HepG2 (cell line): ENCODE data around the gene PLEKHB2. TPM values are rescaled to one million over a fixed set of nuclear protein-coding genes. Genes with fewer than 3 reads are reported as not detected.

Experiments
- AHR ChIP-seq: IDR thresholded peaks from 2 replicates; pipeline ENCODE4 v1.6.1; 2018; ENCODE audit warnings: missing genetic modification reagents, missing compliant biosample characterization
- ASH2L ChIP-seq: fragments of 300-600, 200-600 bp; sonication (generic); IDR thresholded peaks from 2 replicates; pipeline ENCODE4 v1.7.0; 2017; ENCODE audit warnings: low read depth, mild to moderate bottlenecking, moderate library complexity, mixed read lengths, low read length; ENCODE audit not compliant: insufficient read length
- GZF1 ChIP-seq: sonication (generic); formaldehyde crosslinking; IDR thresholded peaks from 2 replicates; pipeline ENCODE4 v1.5.1; 2020; ENCODE audit warnings: mild to moderate bottlenecking, missing genetic modification reagents
- HIC2 ChIP-seq: sonication (generic); formaldehyde crosslinking; IDR thresholded peaks from 2 replicates; pipeline ENCODE4 v1.9.0; 2022; ENCODE audit warnings: low read depth, missing genetic modification reagents
- MAZ ChIP-seq, 2 experiments: sonication (generic) in 1 of 2; formaldehyde crosslinking in 1 of 2; IDR thresholded peaks; 2 replicates each; pipeline versions ENCODE4 v1.5.0 to v1.6.1; 2012 to 2020; ENCODE audit warnings: low read depth in 2 of 2, mild to moderate bottlenecking in 2 of 2, borderline replicate concordance in 1 of 2, improper control_type of control experiment in 1 of 2, low read length in 1 of 2, missing genetic modification reagents in 1 of 2, moderate library complexity in 1 of 2
- MEF2D ChIP-seq: sonication (generic); formaldehyde crosslinking; IDR thresholded peaks from 2 replicates; pipeline ENCODE4 v1.5.1; 2020; ENCODE audit warnings: mild to moderate bottlenecking, missing genetic modification reagents
- MEIS1 ChIP-seq: sonication (generic); formaldehyde crosslinking; IDR thresholded peaks from 2 replicates; pipeline ENCODE4 v1.9.0; 2021; ENCODE audit warnings: mild to moderate bottlenecking, missing genetic modification reagents, moderate library complexity, borderline replicate concordance
- MXI1 ChIP-seq: IDR thresholded peaks from 3 replicates; pipeline ENCODE4 v1.6.1; 2012; ENCODE audit warnings: low read depth, low read length, inconsistent platforms, borderline replicate concordance
- RBM39 ChIP-seq: fragments of 200-400 bp; formaldehyde crosslinking; IDR thresholded peaks from one replicate; pipeline ENCODE4 v1.6.1; 2018; ENCODE audit warnings: antibody characterized with exemption, mild to moderate bottlenecking, low read depth, low read length; ENCODE audit not compliant: poor library complexity, severe bottlenecking
- SKIL ChIP-seq: sonication (generic); formaldehyde crosslinking; IDR thresholded peaks from 2 replicates; pipeline ENCODE4 v1.8.0; 2022; ENCODE audit warnings: missing genetic modification reagents, mild to moderate bottlenecking, moderate library complexity, borderline replicate concordance
- SOX6 ChIP-seq, 2 experiments: fragments of 450-650 bp in 1 of 2; sonication (generic) in 1 of 2; formaldehyde crosslinking in 1 of 2; IDR thresholded peaks; 2 replicates each; pipeline versions ENCODE4 v1.4.0 to v1.6.1; 2017 to 2020; ENCODE audit warnings: antibody characterized with exemption in 1 of 2, mild to moderate bottlenecking in 1 of 2, missing genetic modification reagents in 1 of 2
- TAF1 ChIP-seq: sonication (generic); formaldehyde crosslinking; IDR thresholded peaks from 2 replicates; pipeline ENCODE4 v1.4.0; 2020; ENCODE audit warnings: missing genetic modification reagents
- ZFP90 ChIP-seq: sonication (generic); formaldehyde crosslinking; IDR thresholded peaks from 2 replicates; pipeline ENCODE4 v1.8.0; 2022; ENCODE audit warnings: missing genetic modification reagents, mild to moderate bottlenecking, inconsistent platforms, borderline replicate concordance
- ZNF609 ChIP-seq: sonication (generic); formaldehyde crosslinking; IDR thresholded peaks from 2 replicates; pipeline ENCODE4 v1.4.0; 2020; ENCODE audit warnings: mild to moderate bottlenecking, missing genetic modification reagents, borderline replicate concordance
- ZNF740 ChIP-seq: sonication (generic); formaldehyde crosslinking; IDR thresholded peaks from 2 replicates; pipeline ENCODE4 v1.4.0; 2020; ENCODE audit warnings: missing genetic modification reagents
- ZNF781 ChIP-seq: sonication (generic); formaldehyde crosslinking; IDR thresholded peaks from 2 replicates; pipeline ENCODE4 v1.5.1; 2020; ENCODE audit warnings: borderline replicate concordance, mild to moderate bottlenecking, missing genetic modification reagents; ENCODE audit errors: not compliant biosample characterization
- ZSCAN29 ChIP-seq: sonication (generic); formaldehyde crosslinking; conservative IDR thresholded peaks from 2 replicates; pipeline ENCODE4 v1.4.0; 2020; ENCODE audit warnings: mild to moderate bottlenecking, missing genetic modification reagents
- polyA plus RNA-seq, 8 experiments: library from polyadenylated mRNA; depleted of rRNA in 3 of 8; stranded (reverse) in 7 of 8; unstranded in 1 of 8; fragments of >200 nt; fragmentation: Illumina TruSeq in 4 of 8; extraction: Trizol in 4 of 8; gene quantifications; 2 replicates each; pipeline versions ENCODE4 v1.2.1 to v1.2.3, GENCODE V29; 2011 to 2016; ENCODE audit warnings: low read depth in 4 of 8, missing spikeins in 1 of 8, mixed read lengths in 1 of 8; ENCODE audit not compliant: insufficient read depth in 1 of 8
- total RNA-seq, 5 experiments: library from RNA; depleted of rRNA; stranded (reverse); fragments of >200 nt; fragmentation: Illumina TruSeq; extraction: Trizol; gene quantifications; 2 replicates each; pipeline ENCODE4 v1.2.3, GENCODE V29; 2016; ENCODE audit warnings: low read depth in 1 of 5

Gene PLEKHB2
- total and polyA plus RNA-seq, 2 of the 13 experiments (the other 11 are each of a cell fraction or from before 2014, with no cell fraction given): 73.0 to 78.9 TPM

GRCh38 chr2:131105950-131106801 is 1.0 kb downstream of the PLEKHB2 start (continued):
- TF ChIP-seq ZNF609 (peak; percentile 37; the same call in 1 of the 2 replicates), MXI1 (peak; percentile 83; the same call in 2 of the 3 replicates), MEF2D (0 out of 2 replicates have a peak, but pooled peaks have one; percentile 48), HIC2 (CRISPR knock-in tag) (peak; percentile 36; the same call in 1 of the 2 replicates), ZNF781 (CRISPR knock-in tag) (no peak), GZF1 (CRISPR knock-in tag) (0 out of 2 replicates have a peak, but pooled peaks have one; percentile 24), AHR (CRISPR knock-in tag) (no peak), SKIL (CRISPR knock-in tag) (no peak), TAF1 (peak; percentile 24; the same call in 1 of the 2 replicates), MEIS1 (CRISPR knock-in tag) (peak; percentile 88; the same call in 1 of the 2 replicates), ZFP90 (CRISPR knock-in tag) (no peak), RBM39 (no peak), ASH2L (peak; percentile 49), MAZ (IDR thresholded peaks at IDR 0.05; ENCODE audit: borderline replicate concordance, low read depth, low read length) (no peak), MAZ (CRISPR knock-in tag; IDR thresholded peaks at IDR 0.05; ENCODE audit: low read depth) (peak; percentile 58; the same call in 1 of the 2 replicates), ZSCAN29 (CRISPR knock-in tag) (no peak; the same call in 1 of the 2 replicates), ZNF740 (CRISPR knock-in tag) (no peak), SOX6 (IDR thresholded peaks at IDR 0.05) (no peak), SOX6 (CRISPR knock-in tag; IDR thresholded peaks at IDR 0.05) (peak; percentile 61)
